ENCODE data around the gene SLC25A39.
"Not testable (repeated sequence)": the region's sequence is repeated elsewhere in the genome, so short reads cannot be mapped to it uniquely, and the experiment has no call there.

SLC25A39 gene

DNA sequence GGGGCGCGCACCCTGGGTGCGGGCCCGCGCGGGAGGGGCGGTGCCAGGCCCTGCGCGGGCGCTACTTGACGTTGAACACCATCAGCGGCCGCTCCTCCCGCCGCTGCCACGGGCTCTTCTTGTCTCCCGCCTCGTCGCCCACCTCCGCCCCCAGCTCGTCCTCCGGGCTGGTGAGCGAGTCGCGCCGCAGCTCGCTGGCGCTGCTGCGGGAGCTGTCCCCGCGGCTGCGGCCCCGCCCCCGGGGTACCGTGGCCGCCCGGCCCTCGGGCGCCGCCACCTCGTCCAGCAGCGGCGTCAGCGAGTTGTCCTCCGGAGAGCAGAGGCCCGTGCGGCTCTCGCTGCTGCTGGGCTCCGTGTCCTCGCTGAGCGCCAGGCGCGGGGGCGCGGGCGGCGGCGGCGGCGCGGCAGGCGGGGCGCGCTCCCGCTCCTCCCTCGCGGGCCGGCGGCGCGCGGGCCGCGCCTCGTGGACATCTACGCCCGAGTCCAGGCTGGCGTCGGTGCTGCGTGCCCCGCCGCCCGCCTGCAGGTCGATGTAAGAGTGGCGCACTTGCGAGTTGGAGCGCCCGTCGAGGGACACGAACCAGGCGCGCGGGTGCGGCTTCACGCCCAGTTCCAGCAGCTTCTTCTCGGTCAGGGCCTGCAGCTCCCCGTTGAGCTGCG lies 29.2 kb upstream of the SLC25A39 start:
- DNase-seq: no peak

DNA sequence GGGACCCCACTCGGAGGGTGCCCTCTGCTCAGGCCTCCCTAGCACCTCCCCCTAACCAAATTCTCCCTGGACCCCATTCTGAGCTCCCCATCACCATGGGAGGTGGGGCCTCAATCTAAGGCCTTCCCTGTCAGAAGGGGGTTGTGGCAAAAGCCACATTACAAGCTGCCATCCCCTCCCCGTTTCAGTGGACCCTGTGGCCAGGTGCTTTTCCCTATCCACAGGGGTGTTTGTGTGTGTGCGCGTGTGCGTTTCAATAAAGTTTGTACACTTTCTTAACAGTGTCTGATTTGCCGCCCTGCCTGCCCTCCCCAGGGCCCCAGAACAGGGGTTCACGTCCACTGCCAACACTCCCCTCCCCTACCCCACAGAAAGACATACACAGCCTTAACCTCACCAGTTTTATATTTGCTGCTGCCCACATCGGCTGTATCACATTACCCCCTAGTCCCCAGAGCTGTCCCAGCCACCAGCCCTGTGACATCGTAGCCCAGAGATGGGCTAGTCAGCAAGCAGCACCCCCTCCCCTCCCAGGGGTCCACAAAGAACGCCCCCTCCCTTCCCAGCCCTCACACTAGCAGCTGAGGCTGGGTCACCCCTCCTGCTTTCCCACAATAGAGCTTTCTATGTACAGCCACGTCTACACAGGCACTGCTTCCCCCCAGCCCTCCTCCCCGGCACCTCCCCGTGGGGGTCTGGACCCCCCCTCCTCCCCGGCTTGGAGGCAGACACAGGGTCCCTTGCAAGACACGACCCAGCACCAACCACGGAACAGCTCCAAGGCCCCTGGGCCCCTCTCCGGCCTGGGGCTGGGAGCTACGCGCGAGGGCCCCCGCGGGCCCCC lies 28.4 kb upstream of the SLC25A39 start:
- DNase-seq: no peak

DNA sequence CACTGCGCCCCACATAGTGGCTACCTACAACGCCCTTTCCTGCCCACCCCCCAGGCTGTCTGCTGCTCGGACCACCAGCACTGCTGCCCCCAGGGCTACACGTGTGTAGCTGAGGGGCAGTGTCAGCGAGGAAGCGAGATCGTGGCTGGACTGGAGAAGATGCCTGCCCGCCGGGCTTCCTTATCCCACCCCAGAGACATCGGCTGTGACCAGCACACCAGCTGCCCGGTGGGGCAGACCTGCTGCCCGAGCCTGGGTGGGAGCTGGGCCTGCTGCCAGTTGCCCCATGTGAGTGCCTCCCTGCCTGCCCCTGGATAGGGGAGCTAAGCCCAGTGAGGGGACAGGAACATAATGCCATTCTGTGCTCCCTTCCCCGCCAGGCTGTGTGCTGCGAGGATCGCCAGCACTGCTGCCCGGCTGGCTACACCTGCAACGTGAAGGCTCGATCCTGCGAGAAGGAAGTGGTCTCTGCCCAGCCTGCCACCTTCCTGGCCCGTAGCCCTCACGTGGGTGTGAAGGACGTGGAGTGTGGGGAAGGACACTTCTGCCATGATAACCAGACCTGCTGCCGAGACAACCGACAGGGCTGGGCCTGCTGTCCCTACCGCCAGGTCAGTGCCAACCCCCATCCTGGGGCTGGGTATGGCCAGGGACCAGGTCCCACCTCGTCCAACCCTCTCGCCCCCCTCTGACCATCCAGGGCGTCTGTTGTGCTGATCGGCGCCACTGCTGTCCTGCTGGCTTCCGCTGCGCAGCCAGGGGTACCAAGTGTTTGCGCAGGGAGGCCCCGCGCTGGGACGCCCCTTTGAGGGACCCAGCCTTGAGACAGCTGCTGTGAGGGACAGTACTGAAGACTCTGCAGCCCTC lies 27.6 kb upstream of the SLC25A39 start:
- no peak for DNase-seq

DNA sequence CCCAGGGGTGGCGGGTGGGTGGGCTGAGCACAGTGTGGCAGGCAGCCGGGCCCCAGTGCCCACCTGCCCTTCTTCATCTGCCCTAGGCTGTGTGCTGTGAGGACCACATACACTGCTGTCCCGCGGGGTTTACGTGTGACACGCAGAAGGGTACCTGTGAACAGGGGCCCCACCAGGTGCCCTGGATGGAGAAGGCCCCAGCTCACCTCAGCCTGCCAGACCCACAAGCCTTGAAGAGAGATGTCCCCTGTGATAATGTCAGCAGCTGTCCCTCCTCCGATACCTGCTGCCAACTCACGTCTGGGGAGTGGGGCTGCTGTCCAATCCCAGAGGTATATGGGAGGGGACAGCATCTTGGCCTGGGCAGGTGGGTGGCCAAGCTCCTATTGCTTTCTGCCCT lies 26.8 kb upstream of the SLC25A39 start:
- DNase-seq: no peak

DNA sequence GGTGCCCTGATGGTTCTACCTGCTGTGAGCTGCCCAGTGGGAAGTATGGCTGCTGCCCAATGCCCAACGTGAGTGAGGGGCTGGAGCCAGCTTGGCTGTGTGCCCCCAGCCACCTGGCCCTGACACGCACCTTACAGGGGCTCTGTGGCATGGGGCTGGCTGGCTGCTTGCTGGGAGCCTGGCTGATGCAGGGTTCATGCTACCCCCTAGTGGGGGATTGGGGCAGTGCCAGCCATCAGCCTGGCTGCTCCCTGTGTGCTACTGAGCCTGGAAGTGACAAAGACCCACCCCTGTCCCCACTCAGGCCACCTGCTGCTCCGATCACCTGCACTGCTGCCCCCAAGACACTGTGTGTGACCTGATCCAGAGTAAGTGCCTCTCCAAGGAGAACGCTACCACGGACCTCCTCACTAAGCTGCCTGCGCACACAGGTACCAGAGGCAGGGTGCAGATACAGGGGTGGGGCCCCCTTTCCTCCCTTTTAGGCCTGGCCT lies 26.2 kb upstream of the SLC25A39 start:
- peak; percentile 3 for DNase-seq

DNA sequence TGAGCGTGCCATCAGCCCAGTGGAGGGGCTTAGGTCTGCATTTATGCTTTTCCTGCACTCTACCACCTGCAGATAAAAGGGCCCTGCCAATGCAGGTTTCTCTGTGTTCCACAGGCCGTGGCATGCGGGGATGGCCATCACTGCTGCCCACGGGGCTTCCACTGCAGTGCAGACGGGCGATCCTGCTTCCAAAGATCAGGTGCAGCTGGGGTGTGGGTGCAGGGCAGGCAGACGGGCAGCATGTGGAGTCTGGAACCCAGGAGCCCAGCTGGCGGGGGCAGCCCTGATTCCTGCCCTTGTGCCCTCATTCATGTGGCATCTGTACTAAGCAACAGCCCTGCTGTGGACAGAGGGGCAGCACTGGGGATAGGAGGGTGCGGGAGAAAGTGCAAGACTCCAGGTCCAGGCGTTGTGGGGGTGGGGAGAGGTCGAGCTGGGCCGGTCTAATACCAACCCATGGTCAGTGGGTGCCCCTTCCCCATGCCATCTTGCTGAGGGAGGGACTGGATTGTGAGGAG lies 25.0 kb upstream of the SLC25A39 start:
- no peak for DNase-seq

DNA sequence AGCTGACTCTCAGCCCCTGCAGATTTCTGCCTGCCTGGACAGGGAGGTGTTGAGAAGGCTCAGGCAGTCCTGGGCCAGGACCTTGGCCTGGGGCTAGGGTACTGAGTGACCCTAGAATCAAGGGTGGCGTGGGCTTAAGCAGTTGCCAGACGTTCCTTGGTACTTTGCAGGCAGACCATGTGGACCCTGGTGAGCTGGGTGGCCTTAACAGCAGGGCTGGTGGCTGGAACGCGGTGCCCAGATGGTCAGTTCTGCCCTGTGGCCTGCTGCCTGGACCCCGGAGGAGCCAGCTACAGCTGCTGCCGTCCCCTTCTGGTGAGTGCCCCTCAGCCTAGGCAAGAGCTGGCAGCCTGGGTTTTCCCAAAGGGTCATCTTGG lies 24.4 kb upstream of the SLC25A39 start:
- no peak for DNase-seq

DNA sequence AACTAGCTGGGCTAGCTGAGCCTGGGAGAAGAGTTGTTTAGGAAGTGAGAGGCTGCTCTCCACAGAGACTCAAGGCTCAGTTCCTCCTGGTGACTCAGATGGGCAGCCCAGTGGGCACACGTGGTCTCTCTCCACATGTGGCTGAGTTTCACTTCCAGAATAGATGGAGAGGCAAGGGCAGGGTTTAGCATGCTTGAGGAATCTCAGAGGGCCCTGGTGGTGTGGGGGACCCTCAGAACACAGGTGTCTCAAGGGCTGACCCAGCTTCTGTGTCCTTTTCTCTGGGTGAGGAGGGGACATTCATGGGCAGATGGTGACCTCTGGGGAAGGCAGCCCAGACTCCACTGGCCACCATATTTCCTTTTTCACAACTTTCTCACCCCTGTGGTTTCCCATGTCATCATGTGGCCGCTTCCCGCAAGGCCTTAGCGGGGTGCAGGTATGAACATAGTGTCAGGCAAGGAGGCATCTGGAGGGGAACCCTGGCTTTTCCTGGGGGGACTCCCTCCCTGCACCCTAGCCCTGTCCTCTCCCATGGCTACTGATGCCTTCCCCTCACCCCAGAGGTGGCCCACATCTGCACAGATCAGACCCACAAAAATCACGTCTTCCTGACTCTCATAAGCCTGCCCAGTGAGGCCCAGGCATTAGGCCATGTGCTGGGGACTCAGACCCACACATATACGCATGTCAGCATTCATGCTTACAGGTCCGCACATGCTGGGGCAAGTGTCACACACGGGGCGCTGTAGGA lies 23.8 kb upstream of the SLC25A39 start:
- no peak for DNase-seq

DNA sequence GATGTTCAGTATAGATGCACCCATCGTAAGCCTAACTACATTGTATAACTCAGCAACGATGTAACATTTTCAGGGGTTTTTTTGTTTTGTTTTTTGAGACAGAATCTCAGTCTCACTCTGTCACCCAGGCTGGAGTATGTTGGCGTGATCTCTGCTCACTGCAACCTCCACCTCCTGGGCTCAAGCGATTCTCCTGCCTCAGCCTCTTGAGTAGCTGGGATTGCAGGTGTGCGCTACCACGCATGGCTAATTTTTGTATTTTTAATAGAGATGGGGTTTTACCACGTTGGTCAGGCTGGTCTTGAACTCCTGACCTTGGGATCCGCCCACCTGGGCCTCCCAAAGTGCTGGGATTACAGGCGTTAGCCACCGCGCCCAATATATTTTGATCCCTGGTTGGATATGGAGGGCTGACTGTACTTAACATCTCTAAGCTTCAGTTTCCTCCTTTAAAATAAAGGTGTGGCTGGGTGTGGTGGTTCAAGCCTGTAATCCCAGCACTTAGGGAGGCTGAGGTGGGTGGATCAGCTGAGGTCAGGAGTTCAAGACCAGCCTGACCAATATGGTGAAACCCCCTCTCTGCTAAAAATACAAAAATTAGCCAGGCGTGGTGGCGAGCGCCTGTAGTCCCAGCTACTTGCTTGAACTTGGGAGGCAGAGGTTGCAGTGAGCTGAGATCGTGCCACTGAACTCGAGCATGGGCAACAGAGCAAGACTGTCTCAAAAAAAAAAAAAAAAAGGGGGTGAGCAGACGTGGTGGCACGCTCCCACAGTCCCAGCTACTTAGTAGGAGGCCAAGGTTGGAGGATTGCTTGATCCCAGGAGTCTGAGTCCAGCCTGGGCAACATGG lies 22.8 kb upstream of the SLC25A39 start:
- DNase-seq: not testable (repeated sequence)

DNA sequence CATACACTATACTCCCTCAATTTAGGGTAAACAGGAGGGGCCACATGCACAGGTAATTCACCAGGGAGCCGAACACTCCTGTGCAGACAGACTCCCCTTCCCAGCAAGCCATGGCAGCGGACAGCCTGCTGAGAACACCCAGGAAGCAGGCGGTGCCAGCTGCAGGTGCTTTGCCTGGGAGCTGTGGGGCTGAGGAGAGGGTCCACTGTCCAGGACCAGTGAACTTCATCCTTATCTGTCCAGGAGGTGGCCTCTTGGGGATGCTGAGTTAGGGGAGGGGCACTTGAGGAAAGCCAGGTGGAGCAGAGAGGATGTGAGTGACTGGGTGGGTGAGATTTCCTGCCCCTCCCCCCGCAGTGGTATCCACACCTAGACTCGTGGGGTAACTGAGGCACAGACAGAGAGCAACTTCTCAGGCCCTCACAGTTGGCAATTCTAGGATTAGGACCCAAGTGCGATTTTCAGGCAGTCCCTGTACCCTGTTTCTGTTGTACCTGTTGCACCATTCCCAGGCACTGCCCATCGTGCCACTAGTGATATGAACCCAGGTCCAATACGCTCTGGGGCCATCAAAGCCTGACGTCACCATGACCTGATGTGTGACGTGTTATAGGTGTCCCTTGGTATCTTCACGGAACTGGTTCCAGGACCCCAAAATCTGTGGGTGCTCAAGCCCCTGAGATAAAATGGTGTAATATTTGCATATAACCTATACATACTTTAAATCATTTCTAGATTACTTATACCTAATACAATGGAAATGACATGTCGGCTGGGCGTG lies 21.6 kb upstream of the SLC25A39 start:
- DNase-seq: no peak

DNA sequence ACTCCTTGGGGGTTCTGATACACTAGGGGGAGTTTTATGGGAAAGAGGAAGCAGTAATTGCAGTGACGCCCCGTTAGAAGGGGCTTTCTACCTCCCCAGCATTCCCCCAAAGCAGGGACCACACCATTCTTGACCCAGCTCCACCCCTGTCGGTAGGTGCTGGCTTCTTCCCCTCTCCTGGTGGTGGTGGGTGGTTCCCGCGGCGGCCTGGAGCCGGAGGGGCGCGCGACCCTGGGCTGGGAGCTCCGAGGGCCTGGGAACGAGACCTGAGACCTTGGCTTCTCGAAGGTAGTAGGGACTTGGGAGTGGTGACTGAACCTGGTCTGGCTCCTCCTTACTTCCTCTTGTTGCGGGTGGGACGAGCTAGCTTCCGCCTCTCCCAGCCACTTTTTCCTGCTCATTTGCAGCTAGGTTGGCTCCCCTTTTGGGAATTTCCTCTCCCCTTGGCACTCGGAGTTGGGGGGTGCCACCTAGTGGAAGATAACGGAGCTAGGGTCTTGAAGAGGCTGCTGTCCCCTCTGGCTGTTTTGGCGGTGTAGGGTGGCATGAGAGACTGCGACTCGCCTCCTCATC lies 20.9 kb upstream of the SLC25A39 start:
- peak; percentile 62 for DNase-seq

DNA sequence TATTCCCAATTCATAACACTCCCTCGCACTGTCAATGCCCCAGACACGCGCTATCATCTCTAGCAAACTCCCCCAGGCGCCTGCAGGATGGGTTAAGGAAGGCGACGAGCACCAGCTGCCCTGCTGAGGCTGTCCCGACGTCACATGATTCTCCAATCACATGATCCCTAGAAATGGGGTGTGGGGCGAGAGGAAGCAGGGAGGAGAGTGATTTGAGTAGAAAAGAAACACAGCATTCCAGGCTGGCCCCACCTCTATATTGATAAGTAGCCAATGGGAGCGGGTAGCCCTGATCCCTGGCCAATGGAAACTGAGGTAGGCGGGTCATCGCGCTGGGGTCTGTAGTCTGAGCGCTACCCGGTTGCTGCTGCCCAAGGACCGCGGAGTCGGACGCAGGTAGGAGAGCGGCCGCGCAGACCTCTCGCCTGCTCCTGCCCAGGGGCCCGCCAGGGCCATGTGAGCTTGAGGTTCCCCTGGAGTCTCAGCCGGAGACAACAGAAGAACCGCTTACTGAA lies 20.4 kb upstream of the SLC25A39 start, which contains the start of gene GRN:
Gene GRN (plus strand): TSS at position 364 of the 515 bp plus-strand sequence. CDS start 3,863 bp downstream, outside the sequence.
- DNase-seq: peak; percentile 99

DNA sequence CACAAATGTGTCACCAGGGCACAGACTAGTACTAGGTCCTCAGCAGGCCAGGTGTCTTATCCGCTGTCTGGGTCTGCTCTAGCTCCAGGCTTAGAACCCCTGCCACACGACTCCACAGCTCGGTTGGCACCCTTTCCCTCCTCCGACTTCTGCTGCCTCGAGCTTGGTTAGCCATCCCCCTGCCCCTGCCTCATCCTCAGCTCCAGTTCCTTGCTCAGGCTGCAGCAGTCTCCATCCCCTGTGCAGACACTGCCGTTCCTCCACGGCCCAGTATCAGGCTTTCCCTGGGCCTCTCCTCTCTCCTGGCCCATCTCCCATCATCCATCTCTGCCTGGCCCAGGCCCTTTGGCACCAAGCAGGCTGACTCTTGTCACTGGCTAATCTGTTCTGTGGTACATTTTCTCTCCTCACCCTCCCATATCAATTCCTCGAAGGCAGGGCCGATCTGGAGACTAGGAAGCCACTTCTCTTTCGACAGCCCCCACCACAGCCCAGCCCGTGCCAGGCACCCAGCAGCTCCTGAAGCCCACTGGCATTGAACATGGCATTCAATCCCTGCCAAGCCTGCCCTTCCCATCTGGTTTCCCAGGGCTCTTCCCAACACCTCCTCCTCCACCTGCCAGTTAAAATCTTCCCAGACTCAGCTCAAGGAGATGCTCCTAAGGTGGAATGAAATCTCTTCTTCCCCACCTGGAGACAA lies 19.0 kb upstream of the SLC25A39 start:
- no peak for DNase-seq

DNA sequence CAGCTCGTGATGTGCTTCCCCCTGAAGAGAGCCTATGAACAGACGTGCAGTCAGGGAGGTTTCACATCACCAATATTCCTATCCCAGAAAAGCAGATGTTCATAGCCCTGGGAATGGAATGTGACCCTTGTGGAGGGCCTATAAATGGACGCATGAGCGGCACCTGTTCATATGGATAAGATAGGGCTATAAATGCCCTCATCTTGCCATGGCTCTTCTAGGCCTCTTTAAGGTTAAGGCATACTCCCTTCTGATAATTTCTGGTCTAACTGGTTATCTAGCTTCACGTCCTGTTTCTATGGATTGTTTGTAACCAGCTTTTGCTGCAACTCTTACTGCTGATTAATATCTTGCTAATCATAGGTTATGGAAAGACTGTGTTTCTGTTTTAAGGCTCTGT lies 15.9 kb upstream of the SLC25A39 start:
- not testable (repeated sequence) for DNase-seq

DNA sequence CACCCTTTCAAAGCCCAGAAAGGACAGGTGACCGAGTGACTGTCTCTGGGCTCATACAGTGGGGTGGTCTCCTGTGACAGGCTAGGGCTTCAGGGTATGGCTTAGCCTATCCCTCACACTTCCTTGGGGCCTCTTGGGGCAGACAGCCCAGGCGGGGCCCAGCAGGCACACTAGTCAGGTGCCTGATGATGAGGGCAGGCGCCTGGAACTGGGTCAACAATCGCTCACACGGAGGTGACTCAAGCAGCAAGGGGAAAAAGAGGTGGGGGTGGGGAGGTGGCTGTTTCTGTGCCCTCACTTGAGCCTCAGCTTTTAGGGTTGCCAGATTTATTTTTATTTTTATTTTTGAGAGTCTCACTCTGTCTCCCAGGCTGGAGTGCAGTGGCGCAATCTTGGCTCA lies 14.1 kb upstream of the SLC25A39 start:
- peak; percentile 16 for DNase-seq

DNA sequence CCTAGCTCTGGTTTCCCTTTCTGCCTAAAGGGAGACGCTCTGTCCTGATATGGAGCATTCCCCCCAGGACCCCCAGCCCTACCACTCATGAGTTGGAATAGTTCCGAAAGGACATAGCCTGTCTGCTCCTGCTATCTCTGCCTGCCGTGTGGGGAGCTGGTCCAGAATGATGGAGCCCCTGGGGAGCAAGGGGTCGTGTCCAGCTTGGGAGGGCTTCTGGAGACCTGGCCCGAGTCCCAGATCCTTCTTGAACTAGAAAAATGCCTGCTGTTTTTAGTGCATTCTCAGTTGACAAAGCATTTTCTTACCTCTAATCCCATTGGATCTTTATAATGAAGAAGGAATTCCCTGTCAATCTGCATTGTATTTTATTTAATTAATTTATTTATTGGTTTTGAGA lies 11.3 kb upstream of the SLC25A39 start:
- DNase-seq: no peak

DNA sequence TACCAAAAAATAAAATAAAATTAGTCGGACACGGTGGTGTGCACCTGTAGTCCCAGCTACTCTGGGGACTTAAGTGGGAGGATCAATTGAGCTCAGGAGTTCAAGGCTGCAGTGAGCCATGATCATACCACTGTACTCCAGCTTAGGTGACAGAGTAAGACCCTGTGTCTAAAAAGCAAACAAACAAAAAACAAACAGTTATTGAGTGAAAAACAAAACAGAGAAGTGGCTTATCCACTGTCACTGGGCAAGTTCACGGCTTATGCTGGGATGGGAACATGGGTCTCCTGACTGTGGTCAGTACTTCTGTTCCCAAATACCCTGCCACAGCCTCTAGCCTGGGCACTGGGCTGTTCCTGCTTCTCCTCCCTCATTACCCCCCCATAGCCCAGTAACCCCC lies 10.9 kb upstream of the SLC25A39 start:
- no peak for DNase-seq

DNA sequence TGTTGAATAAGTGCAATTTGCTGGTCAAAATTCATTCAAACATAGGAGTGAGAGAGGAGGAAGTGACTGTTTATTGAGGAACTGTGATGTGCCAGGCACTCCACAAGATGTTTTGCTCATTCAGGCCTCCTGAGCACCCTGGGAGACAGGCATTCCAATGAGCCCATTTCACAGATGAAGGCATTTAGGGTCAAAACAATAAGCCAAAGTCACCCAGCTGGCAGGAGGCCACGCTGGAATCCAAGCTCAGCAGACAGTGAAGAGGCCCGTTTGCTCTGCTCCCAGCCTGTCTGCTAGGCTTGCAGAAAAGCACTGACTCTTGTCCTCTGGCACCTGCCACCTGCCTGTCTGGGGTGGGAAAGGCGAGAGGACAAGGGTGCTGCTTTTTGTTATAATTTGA lies 10.1 kb upstream of the SLC25A39 start:
- DNase-seq: peak; percentile 45

DNA sequence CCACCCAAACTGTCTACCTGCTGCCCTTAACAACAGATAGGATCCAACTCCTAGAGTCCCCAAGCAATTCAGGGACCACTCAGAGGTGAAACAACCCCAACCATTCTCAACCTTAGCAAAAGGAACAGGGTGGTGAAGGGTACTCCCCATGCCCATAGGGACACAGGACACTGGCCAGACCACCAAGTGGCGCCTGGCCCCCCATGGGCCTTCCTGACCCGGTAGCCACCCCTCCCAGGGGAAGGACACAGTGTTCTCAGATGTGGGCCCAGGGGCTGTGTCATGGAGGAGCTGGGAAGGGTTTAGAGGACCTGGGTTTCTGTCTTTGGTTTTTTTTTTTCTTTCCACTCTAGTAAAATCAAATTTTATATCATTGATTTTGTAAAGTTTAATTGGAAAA lies 9.7 kb upstream of the SLC25A39 start:
- DNase-seq: no peak
